LNCaP clone FGC (cell line): ENCODE data around the gene SDC4.
A peak's percentile ranks its signal among the peaks of the same experiment; 100 is the strongest.

Source experiments
- DNase-seq: peaks from one replicate; pipeline ENCODE4 v3.0.0-alpha.2; 2011; ENCODE audit warnings: low read depth
- H3K4me3 ChIP-seq: 2 replicates; pipeline ENCODE4 v1.5.1; 2011; ENCODE audit warnings: mild to moderate bottlenecking, low read depth, low read length, control low read depth
- TF ChIP-seq, protein P1 (sequence below): IDR thresholded peaks from 2 replicates; pipeline ENCODE4 v1.5.1; 2012; ENCODE audit warnings: mild to moderate bottlenecking; ENCODE audit not compliant: control insufficient read depth, insufficient read depth; ENCODE audit errors: extremely low read depth

The SDC4 gene

DNA sequence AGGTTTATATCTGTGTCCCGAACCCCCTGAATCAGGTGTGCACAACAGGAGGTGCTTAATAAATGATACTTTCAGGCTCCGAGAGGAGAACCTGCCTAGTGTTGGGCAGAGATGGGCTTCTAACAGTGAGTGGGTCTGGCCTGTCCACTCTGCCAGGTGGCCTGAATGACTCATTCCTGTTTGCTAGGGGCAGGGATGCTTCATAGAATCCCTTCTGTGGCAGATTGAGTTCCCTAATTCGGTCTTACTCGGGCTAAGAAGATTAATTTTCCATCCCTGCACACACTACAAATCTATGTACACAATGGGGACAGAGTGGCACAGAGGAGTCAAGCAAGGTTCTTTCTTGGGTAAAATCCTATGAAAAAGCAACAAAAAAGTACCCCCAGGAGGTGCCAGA is 19.8 kb downstream of the SDC4 start:
- H3K4me3 ChIP-seq = no peak overlapping the region
- TF ChIP-seq, protein P1, sequence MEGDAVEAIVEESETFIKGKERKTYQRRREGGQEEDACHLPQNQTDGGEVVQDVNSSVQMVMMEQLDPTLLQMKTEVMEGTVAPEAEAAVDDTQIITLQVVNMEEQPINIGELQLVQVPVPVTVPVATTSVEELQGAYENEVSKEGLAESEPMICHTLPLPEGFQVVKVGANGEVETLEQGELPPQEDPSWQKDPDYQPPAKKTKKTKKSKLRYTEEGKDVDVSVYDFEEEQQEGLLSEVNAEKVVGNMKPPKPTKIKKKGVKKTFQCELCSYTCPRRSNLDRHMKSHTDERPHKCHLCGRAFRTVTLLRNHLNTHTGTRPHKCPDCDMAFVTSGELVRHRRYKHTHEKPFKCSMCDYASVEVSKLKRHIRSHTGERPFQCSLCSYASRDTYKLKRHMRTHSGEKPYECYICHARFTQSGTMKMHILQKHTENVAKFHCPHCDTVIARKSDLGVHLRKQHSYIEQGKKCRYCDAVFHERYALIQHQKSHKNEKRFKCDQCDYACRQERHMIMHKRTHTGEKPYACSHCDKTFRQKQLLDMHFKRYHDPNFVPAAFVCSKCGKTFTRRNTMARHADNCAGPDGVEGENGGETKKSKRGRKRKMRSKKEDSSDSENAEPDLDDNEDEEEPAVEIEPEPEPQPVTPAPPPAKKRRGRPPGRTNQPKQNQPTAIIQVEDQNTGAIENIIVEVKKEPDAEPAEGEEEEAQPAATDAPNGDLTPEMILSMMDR = no peak
- DNase-seq = no peak

DNA sequence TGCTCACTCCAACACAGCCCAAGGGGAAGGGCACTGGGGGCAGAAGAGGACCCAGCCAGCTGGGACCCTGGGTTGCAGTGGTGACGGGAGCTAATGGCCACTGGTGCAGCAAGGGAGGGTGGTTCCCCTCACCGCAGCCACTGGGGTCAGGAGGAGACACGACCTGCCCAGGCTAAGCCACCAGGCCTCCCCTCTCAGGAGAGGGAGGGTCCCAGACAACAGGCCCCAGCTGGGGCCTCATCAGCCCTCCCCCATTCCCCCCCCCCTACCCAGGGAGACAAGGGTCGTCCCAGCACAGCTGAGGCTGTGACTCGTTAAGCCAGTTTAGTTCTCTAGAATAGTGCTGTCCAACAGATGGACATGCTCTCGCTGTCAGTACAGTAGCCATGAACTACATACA is 22.9 kb downstream of the SDC4 start:
- no peak for DNase-seq
- TF ChIP-seq, protein P1 = no peak
- no peak overlapping the region for H3K4me3 ChIP-seq

- no peak overlapping the region for H3K4me3 ChIP-seq
- TF ChIP-seq, protein P1 = no peak
- DNase-seq = no peak
Measured at GRCh38 chr20:45323731-45324130, 24.5 kb downstream of the SDC4 start.

GRCh38 chr20:45322952-45323383 is 25.3 kb downstream of the SDC4 start:
- TF ChIP-seq, protein P1 = peak; percentile 60
- DNase-seq = peak; percentile 68

GRCh38 chr20:45320948-45321595 is 27.2 kb downstream of the SDC4 start:
- DNase-seq = no peak

More at GRCh38 chr20:45322952-45323383, 25.3 kb downstream of the SDC4 start:
- no peak overlapping the region for H3K4me3 ChIP-seq

DNA sequence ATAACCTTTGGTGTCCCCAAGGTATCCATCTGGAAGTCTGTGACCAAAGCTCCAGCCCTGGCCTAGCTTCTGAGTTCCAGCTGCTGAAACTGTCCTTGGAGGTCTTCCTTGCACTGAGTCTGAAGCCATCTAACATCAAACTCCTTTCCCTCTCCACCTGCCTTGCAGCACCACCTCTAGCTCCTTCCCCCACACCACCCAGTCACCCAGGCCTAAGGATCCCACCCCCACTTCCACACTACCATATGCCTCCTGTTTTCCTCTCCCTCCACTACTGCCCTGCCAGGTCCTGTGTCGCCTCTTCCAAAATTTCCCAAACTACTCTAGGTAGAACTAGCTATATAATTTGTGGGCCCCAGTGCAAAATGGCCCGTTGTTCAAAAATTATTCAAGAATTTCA is 29.3 kb downstream of the SDC4 start:
- H3K4me3 ChIP-seq = no peak overlapping the region
- no peak for DNase-seq
- TF ChIP-seq, protein P1 = no peak

More at GRCh38 chr20:45320948-45321595, 27.2 kb downstream of the SDC4 start:
- no peak overlapping the region for H3K4me3 ChIP-seq
- TF ChIP-seq, protein P1 = no peak
